ENCODE results near the gene PCK2. TPM values are rescaled to one million over a fixed set of nuclear protein-coding genes. Genes with fewer than 3 reads are reported as not detected.
"Not testable (repeated sequence)": the region's sequence is repeated elsewhere in the genome, so short reads cannot be mapped to it uniquely, and the experiment has no call there.

PCK2 gene
- total RNA-seq, 1 donor from 2014 or later = 55.0 TPM

DNA sequence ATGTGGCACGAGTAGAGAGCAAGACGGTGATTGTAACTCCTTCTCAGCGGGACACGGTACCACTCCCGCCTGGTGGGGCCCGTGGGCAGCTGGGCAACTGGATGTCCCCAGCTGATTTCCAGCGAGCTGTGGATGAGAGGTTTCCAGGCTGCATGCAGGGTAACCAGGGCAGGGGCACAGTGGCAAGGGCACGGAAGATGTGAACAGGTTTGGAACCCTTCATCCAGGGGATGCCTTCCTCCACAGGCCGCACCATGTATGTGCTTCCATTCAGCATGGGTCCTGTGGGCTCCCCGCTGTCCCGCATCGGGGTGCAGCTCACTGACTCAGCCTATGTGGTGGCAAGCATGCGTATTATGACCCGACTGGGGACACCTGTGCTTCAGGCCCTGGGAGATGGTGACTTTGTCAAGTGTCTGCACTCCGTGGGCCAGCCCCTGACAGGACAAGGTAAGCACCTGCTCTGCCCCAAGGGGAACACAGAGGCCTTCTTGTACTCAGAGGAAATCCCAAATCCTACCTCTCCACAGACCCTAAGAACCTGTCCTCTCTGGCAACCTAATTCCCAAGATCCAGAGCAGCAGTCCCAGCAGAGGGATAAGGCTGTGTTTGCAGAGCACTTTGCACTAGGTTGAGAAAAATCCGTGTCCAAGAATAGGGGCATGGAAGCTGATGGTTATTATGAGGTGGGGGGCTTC lies 4.3 kb downstream of the PCK2 start:
- Mint-ChIP-seq H3K4me1 (ENCODE audit: low read depth) (peaks cover 25% of the 10 kb centered on the region), H3K27me3 (ENCODE audit: insufficient read depth) (no peaks in the 10 kb centered on the region), H3K9me3 (no peaks in the 10 kb centered on the region), H3K36me3 (ENCODE audit: low read depth) (peaks cover 46% of the 10 kb centered on the region), H3K27ac (no peak overlapping the region), H3K4me3 (no peak overlapping the region)
- DNase-seq (ENCODE audit: low spot score) = no peak
- intact Hi-C loops (cut with micrococcal nuclease) = no loop called here

DNA sequence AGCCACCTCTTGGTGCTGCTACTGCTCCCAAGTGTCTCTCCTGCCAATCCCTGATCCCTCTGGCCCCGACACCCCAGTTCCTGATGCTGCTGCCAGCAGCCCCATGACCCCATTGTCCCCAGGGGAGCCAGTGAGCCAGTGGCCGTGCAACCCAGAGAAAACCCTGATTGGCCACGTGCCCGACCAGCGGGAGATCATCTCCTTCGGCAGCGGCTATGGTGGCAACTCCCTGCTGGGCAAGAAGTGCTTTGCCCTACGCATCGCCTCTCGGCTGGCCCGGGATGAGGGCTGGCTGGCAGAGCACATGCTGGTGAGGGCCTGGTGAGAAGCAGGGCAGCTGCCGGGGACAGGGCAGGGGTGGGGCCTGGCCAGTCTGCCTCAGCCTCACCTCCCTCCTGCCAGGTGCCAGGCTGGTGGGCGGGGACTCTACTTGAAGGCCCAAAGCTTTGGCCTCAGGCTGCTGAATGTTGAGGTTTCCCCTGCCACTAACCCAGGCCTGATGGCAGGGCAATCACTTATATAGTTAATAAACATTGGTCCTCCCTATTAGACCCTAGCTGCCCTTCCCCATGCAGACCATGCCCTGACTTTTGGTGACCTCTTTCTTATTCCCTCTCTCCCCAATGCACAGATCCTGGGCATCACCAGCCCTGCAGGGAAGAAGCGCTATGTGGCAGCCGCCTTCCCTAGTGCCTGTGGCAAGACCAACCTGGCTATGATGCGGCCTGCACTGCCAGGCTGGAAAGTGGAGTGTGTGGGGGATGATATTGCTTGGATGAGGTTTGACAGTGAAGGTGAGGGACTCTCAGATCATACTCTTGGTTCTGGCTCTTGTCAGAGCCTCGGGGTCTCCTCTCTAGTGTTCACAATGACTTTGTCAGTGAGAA lies 5.1 kb downstream of the PCK2 start:
- no peaks in the 10 kb centered on the region for H3K27me3 Mint-ChIP-seq (ENCODE audit: insufficient read depth)
- peak overlapping the region; percentile 40 for H3K27ac Mint-ChIP-seq
- no peak overlapping the region for H3K4me3 Mint-ChIP-seq
- intact Hi-C loops (cut with micrococcal nuclease) = no loop called here
- peaks cover 20% of the 10 kb centered on the region for H3K4me1 Mint-ChIP-seq (ENCODE audit: low read depth)
- H3K9me3 Mint-ChIP-seq = no peaks in the 10 kb centered on the region
- H3K36me3 Mint-ChIP-seq (ENCODE audit: low read depth) = peaks cover 52% of the 10 kb centered on the region
- DNase-seq (ENCODE audit: low spot score) = no peak

DNA sequence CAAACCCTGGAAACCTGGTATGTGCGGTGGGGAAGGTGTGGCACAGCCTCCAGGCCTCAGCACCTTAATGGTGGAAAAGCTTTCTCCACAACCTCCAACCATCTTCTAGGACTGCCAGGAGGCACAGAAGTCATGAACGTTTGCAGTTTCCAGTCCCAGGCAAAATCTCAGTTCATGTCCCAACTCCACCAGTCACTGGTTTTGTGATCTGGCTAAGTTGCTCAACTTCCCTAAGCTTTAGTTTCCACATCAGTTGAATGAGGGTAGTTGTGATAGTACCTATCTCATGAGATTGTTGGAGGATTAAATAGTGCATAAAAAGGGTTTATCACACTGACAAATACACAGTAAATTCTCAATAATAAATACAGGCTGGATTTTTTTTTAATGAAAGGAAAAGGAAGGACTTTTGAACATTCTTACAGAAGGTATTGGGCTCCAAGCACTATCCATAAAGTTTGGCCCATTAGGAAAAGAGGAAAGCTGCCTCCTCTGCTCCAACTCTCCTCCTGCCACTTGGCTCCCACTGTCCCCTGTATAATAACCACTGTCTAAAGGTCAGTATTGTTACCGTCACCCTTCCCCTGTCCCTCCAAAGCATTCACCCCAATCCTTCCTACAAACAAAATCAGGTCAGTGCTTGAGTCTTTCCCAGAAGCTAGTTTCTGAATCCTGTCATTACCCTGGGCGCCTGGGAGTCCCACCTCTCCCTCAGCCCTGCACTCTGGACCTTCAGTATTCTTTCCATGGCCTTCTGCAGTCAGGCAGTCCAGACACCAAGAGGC lies 6.3 kb downstream of the PCK2 start:
- no peak for DNase-seq (ENCODE audit: low spot score)
- peaks cover 20% of the 10 kb centered on the region for H3K4me1 Mint-ChIP-seq (ENCODE audit: low read depth)
- H3K27ac Mint-ChIP-seq = no peak overlapping the region
- H3K36me3 Mint-ChIP-seq (ENCODE audit: low read depth) = peaks cover 57% of the 10 kb centered on the region
- H3K9me3 Mint-ChIP-seq = peaks cover 4% of the 10 kb centered on the region
- H3K27me3 Mint-ChIP-seq (ENCODE audit: insufficient read depth) = no peaks in the 10 kb centered on the region
- intact Hi-C loops (cut with micrococcal nuclease) = no loop called here
- no peak overlapping the region for H3K4me3 Mint-ChIP-seq

DNA sequence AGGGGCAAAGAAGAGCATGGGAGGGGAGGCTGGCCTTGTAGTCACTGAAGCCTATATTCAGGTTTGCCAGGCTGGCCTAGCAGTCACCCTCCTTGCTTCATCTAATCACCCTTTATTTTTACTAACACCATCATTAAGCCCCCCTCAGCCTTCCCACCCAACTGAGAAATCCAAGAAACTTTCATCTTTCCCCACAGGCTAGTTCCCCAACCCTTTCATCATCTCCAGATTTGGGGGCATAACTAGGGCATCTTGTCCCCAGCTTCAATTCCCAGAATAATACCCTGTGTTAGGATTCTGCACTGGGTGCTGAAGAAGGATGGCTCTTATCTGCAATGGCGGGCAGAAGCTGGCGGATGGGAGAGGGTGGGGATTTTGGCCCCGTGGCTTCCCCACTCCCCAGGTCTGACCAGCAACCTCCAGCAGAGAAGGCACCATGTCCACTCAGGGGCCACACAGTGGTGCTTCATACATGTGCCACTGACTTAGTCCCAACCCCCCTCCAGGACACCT lies 6.9 kb downstream of the PCK2 start:
- DNase-seq (ENCODE audit: low spot score) = no peak
- H3K4me1 Mint-ChIP-seq (ENCODE audit: low read depth) = peaks cover 17% of the 10 kb centered on the region
- peaks cover 53% of the 10 kb centered on the region for H3K36me3 Mint-ChIP-seq (ENCODE audit: low read depth)
- H3K4me3 Mint-ChIP-seq = no peak overlapping the region
- peaks cover 4% of the 10 kb centered on the region for H3K9me3 Mint-ChIP-seq
- H3K27me3 Mint-ChIP-seq (ENCODE audit: insufficient read depth) = no peaks in the 10 kb centered on the region
- intact Hi-C loops (cut with micrococcal nuclease) = no loop called here
- no peak overlapping the region for H3K27ac Mint-ChIP-seq

DNA sequence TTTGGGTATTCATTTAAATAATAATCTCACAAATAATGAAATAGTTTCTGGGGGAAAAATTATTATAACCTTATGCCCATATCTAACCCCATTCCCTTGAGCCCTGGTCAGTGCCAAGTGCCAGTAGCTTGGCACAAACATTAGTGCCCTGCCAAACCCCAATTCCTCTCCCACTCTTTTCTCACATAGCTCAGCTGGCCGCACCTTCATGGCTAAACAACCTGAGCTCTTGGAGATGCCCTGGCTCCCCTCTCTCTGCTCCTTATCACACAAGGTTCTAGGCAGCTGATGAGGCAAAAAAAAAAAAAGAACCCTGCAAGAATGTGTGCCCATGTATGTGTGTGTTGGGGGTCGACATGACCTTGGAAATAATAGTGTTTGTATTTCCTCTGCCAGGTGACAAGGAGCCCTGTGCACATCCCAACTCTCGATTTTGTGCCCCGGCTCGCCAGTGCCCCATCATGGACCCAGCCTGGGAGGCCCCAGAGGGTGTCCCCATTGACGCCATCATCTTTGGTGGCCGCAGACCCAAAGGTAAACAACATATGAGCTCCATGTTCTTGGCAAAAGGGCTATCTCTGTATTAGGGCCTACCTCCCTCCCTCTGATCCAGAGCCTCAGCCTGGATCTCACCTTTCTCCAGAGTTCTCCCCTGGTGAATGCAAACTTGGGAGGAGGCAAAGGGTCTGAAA lies 8.4 kb downstream of the PCK2 start:
- Mint-ChIP-seq H3K27me3 (ENCODE audit: insufficient read depth) (no peaks in the 10 kb centered on the region), H3K4me1 (ENCODE audit: low read depth) (peaks cover 15% of the 10 kb centered on the region), H3K27ac (no peak overlapping the region), H3K4me3 (no peak overlapping the region), H3K9me3 (peaks cover 4% of the 10 kb centered on the region), H3K36me3 (ENCODE audit: low read depth) (peaks cover 45% of the 10 kb centered on the region)
- intact Hi-C loops (cut with micrococcal nuclease) = no loop called here
- no peak for DNase-seq (ENCODE audit: low spot score)

DNA sequence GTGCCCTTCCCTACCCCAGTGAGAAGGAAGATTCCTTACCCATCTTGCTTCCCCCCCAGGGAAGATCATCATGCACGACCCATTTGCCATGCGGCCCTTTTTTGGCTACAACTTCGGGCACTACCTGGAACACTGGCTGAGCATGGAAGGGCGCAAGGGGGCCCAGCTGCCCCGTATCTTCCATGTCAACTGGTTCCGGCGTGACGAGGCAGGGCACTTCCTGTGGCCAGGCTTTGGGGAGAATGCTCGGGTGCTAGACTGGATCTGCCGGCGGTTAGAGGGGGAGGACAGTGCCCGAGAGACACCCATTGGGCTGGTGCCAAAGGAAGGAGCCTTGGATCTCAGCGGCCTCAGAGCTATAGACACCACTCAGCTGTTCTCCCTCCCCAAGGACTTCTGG lies 9.3 kb downstream of the PCK2 start:
- Mint-ChIP-seq H3K9me3 (peaks cover 4% of the 10 kb centered on the region), H3K36me3 (ENCODE audit: low read depth) (peaks cover 42% of the 10 kb centered on the region), H3K4me3 (no peak overlapping the region), H3K27me3 (ENCODE audit: insufficient read depth) (no peaks in the 10 kb centered on the region), H3K4me1 (ENCODE audit: low read depth) (peaks cover 24% of the 10 kb centered on the region), H3K27ac (no peak overlapping the region)
- DNase-seq (ENCODE audit: low spot score) = no peak
- intact Hi-C loops (cut with micrococcal nuclease) = no loop called here

DNA sequence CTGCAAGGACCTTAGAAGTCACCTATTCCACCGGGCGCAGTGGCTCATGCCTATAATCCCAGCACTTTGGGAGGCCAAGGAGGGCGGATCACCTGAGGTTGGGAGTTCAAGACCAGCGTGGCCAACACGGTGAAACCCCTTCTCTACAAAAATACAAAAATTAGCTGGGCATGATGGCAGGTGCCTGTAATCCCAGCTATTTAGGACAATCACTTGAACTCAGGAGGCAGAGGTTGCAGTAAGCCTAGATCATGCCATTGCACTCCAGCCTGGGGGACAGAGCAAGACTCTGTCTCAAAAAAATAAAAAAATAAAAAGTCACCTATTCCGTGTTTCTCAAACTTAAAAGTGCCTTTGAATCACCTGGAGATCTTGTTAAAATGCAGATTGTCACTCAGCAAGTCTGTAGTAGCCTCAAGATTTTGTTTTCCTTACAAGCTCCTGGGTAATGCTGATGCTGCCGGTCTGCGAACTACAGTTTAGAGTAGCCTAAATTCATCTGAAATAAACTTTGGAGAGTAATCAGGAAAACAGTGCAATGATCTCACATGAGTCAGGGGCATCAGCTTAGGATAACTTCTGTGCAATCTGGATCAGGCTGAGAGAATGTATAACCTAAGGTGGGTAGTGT lies 11.6 kb downstream of the PCK2 start:
- peaks cover 32% of the 10 kb centered on the region for H3K4me1 Mint-ChIP-seq (ENCODE audit: low read depth)
- intact Hi-C loops (cut with micrococcal nuclease); H3K27me3 Mint-ChIP-seq (ENCODE audit: insufficient read depth); H3K9me3 Mint-ChIP-seq; DNase-seq (ENCODE audit: low spot score); H3K4me3 Mint-ChIP-seq: not testable (repeated sequence)
- H3K36me3 Mint-ChIP-seq (ENCODE audit: low read depth) = peaks cover 30% of the 10 kb centered on the region
- H3K27ac Mint-ChIP-seq = peak overlapping the region; percentile 15

DNA sequence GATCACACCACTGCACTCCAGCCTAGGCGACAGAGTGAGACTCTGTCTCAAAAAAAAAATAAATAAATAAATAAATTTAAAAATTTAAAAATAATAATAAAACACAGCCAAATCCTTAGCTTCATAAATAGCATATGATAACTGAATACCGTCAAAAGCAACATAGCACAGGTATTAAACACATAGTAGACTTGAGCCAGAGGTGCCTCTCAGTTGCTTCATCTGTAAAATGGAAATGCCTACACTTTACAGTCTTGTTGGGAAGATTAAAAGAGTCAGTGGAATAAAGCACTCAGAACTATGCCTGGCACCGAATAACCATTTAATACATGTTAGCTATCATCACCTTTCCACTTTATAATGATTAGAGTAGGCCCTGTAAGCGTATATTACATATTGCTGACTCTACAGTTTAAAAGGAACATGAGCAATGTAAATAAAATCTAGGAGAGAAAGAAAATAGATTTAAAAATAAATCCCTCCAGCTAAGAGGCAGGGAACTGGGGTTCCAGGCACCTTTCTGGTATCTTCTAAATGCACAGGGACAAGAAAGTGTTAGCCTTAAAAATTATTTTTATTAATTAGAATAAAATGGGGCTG lies 12.7 kb downstream of the PCK2 start:
- Mint-ChIP-seq H3K4me3 (no peak overlapping the region), H3K27me3 (ENCODE audit: insufficient read depth) (no peaks in the 10 kb centered on the region), H3K27ac (no peak overlapping the region), H3K4me1 (ENCODE audit: low read depth) (peaks cover 32% of the 10 kb centered on the region), H3K36me3 (ENCODE audit: low read depth) (peaks cover 22% of the 10 kb centered on the region), H3K9me3 (peaks cover 4% of the 10 kb centered on the region)
- DNase-seq (ENCODE audit: low spot score) = no peak
- intact Hi-C loops (cut with micrococcal nuclease) = no loop called here

DNA sequence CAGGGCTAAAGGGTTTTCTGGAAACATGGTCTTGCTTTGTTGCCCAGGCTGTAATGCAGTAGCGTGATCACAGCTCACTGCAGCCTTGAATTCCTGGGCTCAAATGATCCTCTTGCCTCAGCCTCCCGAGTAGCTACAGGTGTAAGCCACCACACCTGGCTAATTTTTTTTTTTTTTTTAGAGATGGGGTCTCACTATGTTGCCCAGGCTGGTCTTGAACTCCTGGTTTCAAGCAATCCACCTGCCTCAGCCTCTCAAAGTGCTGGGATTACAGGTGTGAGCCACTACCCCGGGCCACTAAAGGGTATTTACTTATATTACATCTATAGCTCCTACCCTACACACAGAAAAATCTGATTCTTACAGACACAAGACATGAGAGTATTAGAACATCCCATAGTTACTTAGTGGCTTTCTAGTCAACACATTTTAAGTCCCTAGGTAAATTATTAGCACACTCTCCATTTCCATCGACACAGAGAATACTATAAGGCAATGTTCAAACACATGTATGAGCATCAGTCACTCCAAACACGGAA lies 14.3 kb downstream of the PCK2 start:
- Mint-ChIP-seq H3K27me3 (ENCODE audit: insufficient read depth) (no peaks in the 10 kb centered on the region), H3K4me1 (ENCODE audit: low read depth) (peaks cover 34% of the 10 kb centered on the region), H3K36me3 (ENCODE audit: low read depth) (peaks cover 17% of the 10 kb centered on the region), H3K4me3 (peak overlapping the region; percentile 24), H3K9me3 (peaks cover 4% of the 10 kb centered on the region), H3K27ac (peak overlapping the region; percentile 95)
- no peak for DNase-seq (ENCODE audit: low spot score)
- intact Hi-C loops (cut with micrococcal nuclease) = loop anchor here (1.0 kb wide), 4 partner anchors 18 to 94 kb away; no protein-coding TSS in a partner anchor

DNA sequence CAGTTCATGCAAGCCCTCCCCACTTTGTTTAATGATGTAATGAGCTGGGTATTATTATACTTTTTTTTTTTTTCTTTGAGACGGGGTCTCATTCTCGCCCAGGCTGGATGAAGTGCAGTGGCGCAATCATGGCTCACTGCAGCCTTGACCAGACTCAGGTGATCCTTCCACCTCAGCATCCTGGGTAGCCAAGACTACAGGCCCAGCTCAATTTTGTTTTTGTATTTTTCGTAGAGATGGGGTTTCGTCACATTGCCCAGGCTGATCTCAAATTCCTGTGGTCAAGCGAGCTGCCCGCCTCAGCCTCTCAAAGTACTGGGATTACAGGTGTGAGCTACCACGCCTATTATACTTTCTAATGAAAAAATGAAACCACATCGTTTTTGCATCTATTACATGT lies 15.9 kb downstream of the PCK2 start:
- peaks cover 33% of the 10 kb centered on the region for H3K4me1 Mint-ChIP-seq (ENCODE audit: low read depth)
- intact Hi-C loops (cut with micrococcal nuclease) = loop anchor here (5.0 to 10.0 kb wide), 4 partner anchors 332 to 785 kb away; partner anchors contain the start of genes NGDN, PABPN1, SDR39U1 and THTPA
- no peak overlapping the region for H3K4me3 Mint-ChIP-seq
- H3K9me3 Mint-ChIP-seq = no peaks in the 10 kb centered on the region
- H3K27me3 Mint-ChIP-seq (ENCODE audit: insufficient read depth) = no peaks in the 10 kb centered on the region
- DNase-seq (ENCODE audit: low spot score) = no peak
- no peak overlapping the region for H3K27ac Mint-ChIP-seq
- H3K36me3 Mint-ChIP-seq (ENCODE audit: low read depth) = peaks cover 5% of the 10 kb centered on the region

DNA sequence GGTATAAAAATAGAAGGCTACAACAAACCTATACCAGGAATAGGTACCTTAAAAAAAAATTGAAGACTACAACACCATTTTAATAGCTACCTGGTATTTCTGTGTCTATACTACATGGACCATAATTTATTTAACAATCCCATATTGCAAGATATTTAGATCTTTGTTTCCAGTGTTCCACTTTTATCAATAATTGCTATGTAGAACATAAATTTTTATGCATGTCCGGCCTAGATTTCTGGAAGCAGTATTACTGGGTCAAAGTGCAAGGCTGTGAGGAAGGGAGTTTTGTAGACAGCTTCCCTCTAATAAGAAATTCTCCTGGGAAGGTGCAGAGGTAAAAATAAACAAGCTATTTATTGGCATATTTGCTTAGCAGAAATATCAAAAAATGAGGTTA lies 16.4 kb downstream of the PCK2 start:
- peaks cover 35% of the 10 kb centered on the region for H3K4me1 Mint-ChIP-seq (ENCODE audit: low read depth)
- intact Hi-C loops (cut with micrococcal nuclease) = loop anchor here (5.0 to 10.0 kb wide), 4 partner anchors 332 to 786 kb away; partner anchors contain the start of genes NGDN, PABPN1, SDR39U1 and THTPA
- H3K36me3 Mint-ChIP-seq (ENCODE audit: low read depth) = peaks cover 5% of the 10 kb centered on the region
- H3K4me3 Mint-ChIP-seq = no peak overlapping the region
- no peak overlapping the region for H3K27ac Mint-ChIP-seq
- H3K9me3 Mint-ChIP-seq = no peaks in the 10 kb centered on the region
- H3K27me3 Mint-ChIP-seq (ENCODE audit: insufficient read depth) = no peaks in the 10 kb centered on the region
- DNase-seq (ENCODE audit: low spot score) = no peak
